Activated T-cell treated with anti-CD3 and anti-CD28 coated beads for 48 hours (primary cell): ENCODE measurements around the gene B3GLCT.

Source experiments
- DNase-seq: peaks from one replicate; pipeline ENCODE4 v3.0.0-alpha.2; 2020; ENCODE audit warnings: low read depth

B3GLCT gene

DNA sequence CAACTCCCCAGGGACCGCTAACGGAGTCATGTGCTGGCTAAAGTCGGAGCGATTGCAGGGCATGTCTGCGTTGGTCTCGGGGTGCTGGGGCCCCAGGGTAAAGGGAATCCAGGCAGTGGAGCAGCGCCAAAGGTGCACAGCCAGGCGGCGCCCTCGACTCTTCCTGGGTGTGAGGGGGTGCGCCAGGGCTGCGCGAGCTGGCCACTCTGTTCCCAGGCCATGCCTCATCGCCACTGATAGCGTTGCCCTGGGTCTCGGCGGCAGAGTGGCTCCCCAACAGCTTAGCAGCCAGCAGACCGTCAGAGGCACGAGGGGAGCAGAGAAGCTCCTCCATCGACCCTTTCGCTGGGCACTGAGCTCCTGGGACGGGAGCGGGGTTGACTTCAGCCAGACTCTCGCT, 152.7 kb downstream of the B3GLCT start:
- no peak for DNase-seq

DNA sequence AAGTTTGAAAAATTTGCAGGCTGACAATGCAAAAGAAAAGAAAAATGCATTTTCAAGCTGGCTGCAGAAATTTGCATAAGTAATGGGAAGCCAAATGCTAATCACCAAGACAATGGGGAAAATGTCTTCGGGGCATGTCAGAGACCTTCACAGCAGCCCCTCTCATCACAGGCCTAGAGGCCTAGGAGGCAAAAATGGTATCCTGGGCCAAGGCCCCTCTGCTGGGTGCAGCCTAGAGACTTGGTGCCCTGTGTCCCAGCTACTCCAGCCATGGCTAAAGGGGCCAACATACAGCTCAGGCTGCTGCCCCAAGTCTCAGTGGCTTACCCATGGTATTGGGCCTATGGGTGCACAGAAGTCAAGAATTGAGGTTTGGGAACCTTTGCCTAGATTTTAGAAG, 155.2 kb downstream of the B3GLCT start:
- no peak for DNase-seq

- no peak for DNase-seq
Measured at GRCh38 chr13:31356991-31357390, 157.2 kb downstream of the B3GLCT start.

- DNase-seq: no peak
Measured at GRCh38 chr13:31357581-31357980, 157.8 kb downstream of the B3GLCT start.

GRCh38 chr13:31361673-31362072, 161.9 kb downstream of the B3GLCT start:
- no peak for DNase-seq

- no peak for DNase-seq
Measured at GRCh38 chr13:31365630-31366029, 165.9 kb downstream of the B3GLCT start.

DNA sequence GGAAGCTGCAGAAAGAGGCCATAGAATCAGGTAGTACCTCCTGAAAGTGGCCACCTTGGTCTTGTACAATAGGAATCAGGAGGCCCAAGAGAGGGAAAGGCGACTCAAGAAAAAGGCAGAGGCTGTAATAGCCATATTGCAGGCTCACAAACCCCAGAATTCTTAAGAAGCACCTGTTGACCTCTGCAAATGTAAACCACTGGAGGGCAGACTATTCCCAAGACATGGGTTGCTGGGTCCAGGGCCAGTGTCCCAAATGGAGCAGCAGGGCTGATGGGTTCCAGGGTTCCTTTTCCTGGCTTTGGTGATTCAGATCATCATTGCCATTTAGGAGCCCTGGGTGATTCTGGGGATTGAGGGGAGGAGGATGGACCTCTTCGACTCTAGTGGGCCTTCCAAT, 167.6 kb downstream of the B3GLCT start:
- no peak for DNase-seq

DNA sequence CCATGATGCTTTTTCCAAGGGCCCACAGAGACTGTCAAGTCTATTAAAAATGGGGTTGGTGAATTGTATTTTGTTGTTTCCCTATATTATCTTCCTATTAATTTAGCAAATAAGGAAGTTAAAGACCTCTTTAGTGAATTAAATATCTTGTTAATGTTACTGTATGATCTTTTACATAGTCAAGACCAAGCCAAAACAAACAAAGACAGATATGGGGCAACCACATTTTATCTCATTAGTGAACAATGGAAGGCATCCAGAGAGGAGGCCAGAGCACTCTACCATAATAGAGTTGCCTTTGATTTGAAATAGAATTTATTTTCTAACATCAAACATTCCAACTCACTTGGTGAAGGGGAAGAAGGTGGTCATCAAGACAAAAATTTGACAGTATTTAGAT, 169.4 kb downstream of the B3GLCT start:
- DNase-seq: no peak

GRCh38 chr13:31372454-31372853, 172.7 kb downstream of the B3GLCT start:
- DNase-seq: no peak

GRCh38 chr13:31374682-31375081, 174.9 kb downstream of the B3GLCT start:
- DNase-seq: no peak

DNA sequence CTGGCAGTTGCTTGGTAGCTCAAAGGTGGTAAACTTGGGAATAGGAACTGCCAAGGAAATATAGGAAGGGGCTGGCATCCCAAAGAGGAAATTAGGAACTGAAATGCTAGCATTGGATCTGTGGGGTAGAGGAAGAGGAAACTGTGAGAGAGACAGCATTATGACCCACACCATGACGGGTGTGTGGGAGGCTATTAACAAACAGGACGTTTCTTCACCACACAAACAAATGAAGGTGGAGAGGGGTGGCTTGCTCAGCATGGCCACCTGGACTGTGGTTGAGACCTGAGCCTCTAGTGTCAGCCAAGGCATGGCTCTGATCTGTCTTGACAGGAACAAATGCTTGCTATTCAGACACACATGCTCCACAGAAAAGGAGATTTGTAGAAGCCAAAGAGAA, 178.2 kb downstream of the B3GLCT start:
- DNase-seq: no peak

GRCh38 chr13:31380715-31381114, 180.9 kb downstream of the B3GLCT start:
- no peak for DNase-seq
